PC-3 (cell line): ENCODE results near the gene SLC13A4. TPM values are rescaled to one million over a fixed set of nuclear protein-coding genes. Genes with fewer than 3 reads are reported as not detected.
A peak's percentile ranks its signal among the peaks of the same experiment; 100 is the strongest.
"Not testable (repeated sequence)": the region's sequence is repeated elsewhere in the genome, so short reads cannot be mapped to it uniquely, and the experiment has no call there.

ENCODE experiments used
- ATAC-seq: fragments of 200-7000 bp; cut with Tn5 transposase; 2 replicates; pipeline ENCODE4 v1.9.1; 2020; ENCODE audit warnings: mild to moderate bottlenecking, moderate library complexity
- BruUV-seq: library from RNA; stranded (reverse); fragments of 400-500 nt; replicated peaks from 2 replicates; lab custom pipeline; 2021; lab: Mats Ljungman, UMichigan
- CTCF ChIA-PET: fragments of 300-600 bp; sonication (Branson Sonifier 250); formaldehyde crosslinking; loops from one replicate; lab custom pipeline; 2022; ENCODE audit warnings: antibody characterized with exemption; lab: Charles Lee
- POLR2A ChIA-PET: fragments of 300-600 bp; sonication (Branson Sonifier 250); formaldehyde crosslinking; loops from one replicate; lab custom pipeline; 2022; ENCODE audit warnings: antibody characterized with exemption; ENCODE audit not compliant: unreplicated experiment; lab: Charles Lee
- DNase-seq: peaks from one replicate; pipeline ENCODE4 v3.0.0-alpha.2; 2015
- H2AFZ ChIP-seq: fragments of 300-600 bp; sonication (generic); 2 replicates; pipeline ENCODE4 v1.6.0; 2016; ENCODE audit warnings: antibody characterized with exemption, low read length
- H3F3A ChIP-seq: fragments of 300-600 bp; sonication (generic); one replicate; pipeline ENCODE4 v1.6.0; 2017; ENCODE audit warnings: antibody characterized with exemption, low read length, control low read depth, mild to moderate bottlenecking; ENCODE audit not compliant: unreplicated experiment
- H3K27ac ChIP-seq: fragments of 300-600 bp; sonication (generic); 2 replicates; pipeline ENCODE4 v1.5.1; 2016; ENCODE audit warnings: mild to moderate bottlenecking, low read length
- H3K27me3 ChIP-seq: fragments of 300-600 bp; sonication (generic); 2 replicates; pipeline ENCODE4 v1.6.1; 2016; ENCODE audit warnings: low read length, mixed read lengths
- H3K36me3 ChIP-seq: fragments of 300-600 bp; sonication (generic); 2 replicates; pipeline ENCODE4 v1.6.1; 2016; ENCODE audit warnings: low read depth, mixed run types, low read length, mixed read lengths
- H3K4me1 ChIP-seq: fragments of 300-600 bp; sonication (generic); 2 replicates; pipeline ENCODE4 v1.5.1; 2016; ENCODE audit warnings: low read length; ENCODE audit not compliant: insufficient read depth
- H3K4me2 ChIP-seq: fragments of 300-600 bp; sonication (generic); 2 replicates; pipeline ENCODE4 v1.6.0; 2016; ENCODE audit warnings: low read length
- H3K4me3 ChIP-seq: fragments of 300-600 bp; sonication (generic); 2 replicates; pipeline ENCODE4 v1.5.1; 2016; ENCODE audit warnings: mild to moderate bottlenecking, low read length, mixed read lengths
- H3K79me2 ChIP-seq: fragments of 300-600 bp; sonication (generic); 2 replicates; pipeline ENCODE4 v1.6.1; 2017; ENCODE audit warnings: low read length, mixed read lengths
- H3K9ac ChIP-seq: fragments of 300-600 bp; sonication (generic); 2 replicates; pipeline ENCODE4 v1.6.0; 2016; ENCODE audit warnings: mild to moderate bottlenecking, low read length
- H3K9me2 ChIP-seq: fragments of 300-600 bp; sonication (generic); replicated peaks from 2 replicates; pipeline ENCODE4 v1.6.1; 2016; ENCODE audit warnings: mixed run types, low read length, mixed read lengths
- H3K9me3 ChIP-seq: fragments of 300-600 bp; sonication (generic); 2 replicates; pipeline ENCODE4 v1.6.1; 2016; ENCODE audit warnings: low read length, mixed read lengths
- H4K20me1 ChIP-seq: fragments of 300-600 bp; sonication (generic); 2 replicates; pipeline ENCODE4 v1.6.1; 2016; ENCODE audit warnings: low read length, mixed read lengths
- EZH2 ChIP-seq: fragments of 300-600 bp; sonication (generic); IDR thresholded peaks from one replicate; pipeline ENCODE4 v1.6.1; 2017; ENCODE audit warnings: antibody characterized with exemption, mild to moderate bottlenecking, low read length; ENCODE audit not compliant: unreplicated experiment
- EZH2phosphoT487 ChIP-seq: fragments of 300-600 bp; sonication (generic); IDR thresholded peaks from 2 replicates; pipeline ENCODE4 v1.6.1; 2018; ENCODE audit warnings: mild to moderate bottlenecking, antibody characterized with exemption, low read length, borderline replicate concordance
- intact Hi-C: fragments of 100-400 bp; cut with micrococcal nuclease; formaldehyde crosslinking; loops from 2 replicates; pipeline ENCODE4 v1.9.0; 2023
- total RNA-seq: library from RNA; depleted of rRNA; stranded (reverse); fragments of >200 nt; gene quantifications from 2 replicates; pipeline ENCODE4 v1.2.3, GENCODE V29; 2014
- TF ChIP-seq, protein P1 (sequence below): fragments of 300-600 bp; sonication (generic); conservative IDR thresholded peaks from 2 replicates; pipeline ENCODE4 v1.5.1; 2017; ENCODE audit warnings: antibody characterized with exemption, low read depth, mild to moderate bottlenecking, low read length

Gene SLC13A4
- total RNA-seq, 1 experiment from 2014 or later: not detected

DNA sequence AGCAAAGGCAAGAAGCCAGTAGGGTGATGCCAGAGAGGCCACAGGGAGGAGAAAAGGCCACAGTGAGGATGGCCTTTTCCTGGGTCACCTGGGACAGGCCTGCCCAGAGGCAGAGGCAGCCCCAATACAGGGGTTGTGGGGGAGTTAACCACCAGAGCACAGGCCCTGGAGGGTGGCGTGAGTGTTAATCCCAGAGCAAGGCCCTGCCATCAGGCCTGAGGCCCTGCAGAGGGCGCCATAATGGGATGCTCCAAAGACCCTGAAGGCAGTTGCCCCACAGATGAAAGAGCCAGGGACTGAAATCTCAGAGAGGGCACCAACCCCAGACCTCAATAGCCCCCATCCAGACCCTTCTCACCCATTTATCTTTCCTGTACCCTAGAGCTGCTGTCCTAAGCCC lies 23.9 kb downstream of the SLC13A4 start:
- ATAC-seq: no peak
- no peaks in the 10 kb centered on the region for H3K9me2 ChIP-seq
- peaks cover 19% of the 10 kb centered on the region for H3K4me1 ChIP-seq
- TF ChIP-seq, protein P1, sequence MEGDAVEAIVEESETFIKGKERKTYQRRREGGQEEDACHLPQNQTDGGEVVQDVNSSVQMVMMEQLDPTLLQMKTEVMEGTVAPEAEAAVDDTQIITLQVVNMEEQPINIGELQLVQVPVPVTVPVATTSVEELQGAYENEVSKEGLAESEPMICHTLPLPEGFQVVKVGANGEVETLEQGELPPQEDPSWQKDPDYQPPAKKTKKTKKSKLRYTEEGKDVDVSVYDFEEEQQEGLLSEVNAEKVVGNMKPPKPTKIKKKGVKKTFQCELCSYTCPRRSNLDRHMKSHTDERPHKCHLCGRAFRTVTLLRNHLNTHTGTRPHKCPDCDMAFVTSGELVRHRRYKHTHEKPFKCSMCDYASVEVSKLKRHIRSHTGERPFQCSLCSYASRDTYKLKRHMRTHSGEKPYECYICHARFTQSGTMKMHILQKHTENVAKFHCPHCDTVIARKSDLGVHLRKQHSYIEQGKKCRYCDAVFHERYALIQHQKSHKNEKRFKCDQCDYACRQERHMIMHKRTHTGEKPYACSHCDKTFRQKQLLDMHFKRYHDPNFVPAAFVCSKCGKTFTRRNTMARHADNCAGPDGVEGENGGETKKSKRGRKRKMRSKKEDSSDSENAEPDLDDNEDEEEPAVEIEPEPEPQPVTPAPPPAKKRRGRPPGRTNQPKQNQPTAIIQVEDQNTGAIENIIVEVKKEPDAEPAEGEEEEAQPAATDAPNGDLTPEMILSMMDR: peak; percentile 42; the same call in 1 of the 2 replicates
- no peak for TF ChIP-seq EZH2
- no peaks in the 10 kb centered on the region for H3K79me2 ChIP-seq
- H3K9me3 ChIP-seq: no peaks in the 10 kb centered on the region
- H4K20me1 ChIP-seq: no peaks in the 10 kb centered on the region
- no peak overlapping the region for H3K27ac ChIP-seq
- H3K27me3 ChIP-seq: no peaks in the 10 kb centered on the region
- intact Hi-C loops: no loop called here
- no peak for DNase-seq
- H3K36me3 ChIP-seq: no peaks in the 10 kb centered on the region
- ChIA-PET POLR2A (no interaction called here), CTCF (no interaction called here)
- no TSS peak for BruUV-seq
- H3K4me3 ChIP-seq: no peak overlapping the region
- no peak overlapping the region for H3K4me2 ChIP-seq
- no peak overlapping the region for H3K9ac ChIP-seq
- peaks cover 3% of the 10 kb centered on the region for H3F3A ChIP-seq
- no peak overlapping the region for H2AFZ ChIP-seq

DNA sequence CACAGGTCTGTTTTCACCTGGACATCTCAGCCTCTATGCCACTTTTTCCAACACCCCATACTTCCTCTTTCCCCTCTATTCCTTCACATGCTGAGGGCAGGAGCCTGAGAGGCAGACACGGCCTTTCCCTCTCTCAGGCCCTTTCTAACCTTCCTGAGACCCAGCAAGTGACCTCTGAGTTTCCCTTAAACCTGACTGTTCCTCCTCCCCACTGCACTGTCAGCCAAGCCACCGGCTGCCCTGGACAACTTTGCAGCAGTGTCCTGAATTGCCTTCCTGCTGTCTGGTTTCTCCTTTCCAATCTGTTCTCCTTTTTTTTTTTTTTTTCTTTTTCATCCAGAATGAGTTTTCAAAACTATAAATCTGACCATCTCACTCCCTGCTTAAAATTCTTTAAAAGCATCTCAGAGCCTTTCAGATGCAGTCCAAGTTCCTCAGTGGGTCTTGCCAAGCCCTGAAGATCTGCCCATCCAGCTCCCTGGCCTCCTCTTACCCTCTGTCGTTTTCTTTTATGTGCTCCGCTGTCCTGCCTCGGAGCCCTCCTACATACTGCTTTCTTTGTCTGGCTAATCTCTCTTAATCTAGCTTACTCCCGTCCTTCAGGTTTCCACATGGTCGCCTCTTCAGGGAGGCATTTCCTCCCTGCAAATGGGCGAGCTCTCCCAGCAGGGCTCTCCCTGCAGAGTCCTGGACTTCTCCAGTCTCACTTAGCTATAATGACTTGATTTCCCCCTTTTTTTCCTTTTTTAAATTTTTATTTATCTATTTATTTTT lies 30.5 kb downstream of the SLC13A4 start:
- Histone ChIP-seq H3K36me3 (no peaks in the 10 kb centered on the region), H3K9me2 (no peaks in the 10 kb centered on the region), H3K27ac (no peak overlapping the region), H3K27me3 (no peaks in the 10 kb centered on the region), H3F3A (no peaks in the 10 kb centered on the region), H3K9me3 (no peaks in the 10 kb centered on the region), H2AFZ (no peak overlapping the region), H4K20me1 (no peaks in the 10 kb centered on the region), H3K79me2 (no peaks in the 10 kb centered on the region), H3K4me2 (no peak overlapping the region), H3K4me1 (no peaks in the 10 kb centered on the region; the same call in 1 of the 2 replicates), H3K9ac (no peak overlapping the region), H3K4me3 (no peak overlapping the region)
- DNase-seq: no peak
- ChIA-PET POLR2A (no interaction called here), CTCF (no interaction called here)
- ATAC-seq: no peak
- TF ChIP-seq EZH2 (no peak), EZH2phosphoT487 (no peak)
- TF ChIP-seq, protein P1: no peak
- intact Hi-C loops: no loop called here
- BruUV-seq: no TSS peak

DNA sequence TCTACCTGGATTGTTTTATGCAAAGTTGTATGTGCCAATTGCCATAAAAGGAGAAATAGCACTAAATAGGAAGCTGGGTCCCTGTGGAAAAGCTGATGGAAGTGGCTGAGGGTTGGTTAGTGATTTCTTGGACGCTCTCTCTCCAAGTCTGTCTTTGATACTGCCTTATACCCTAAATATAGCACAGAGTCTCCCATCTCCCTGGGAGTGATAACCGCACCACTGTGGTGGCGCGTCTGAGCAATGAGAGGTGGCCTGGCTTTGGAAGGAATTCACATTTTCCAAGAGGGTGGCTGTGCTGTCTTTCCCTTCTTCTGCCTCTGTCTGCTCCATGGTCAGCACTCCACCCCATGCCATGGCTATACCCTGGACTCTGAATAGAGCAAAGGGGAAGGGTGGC lies 34.4 kb downstream of the SLC13A4 start:
- no peaks in the 10 kb centered on the region for H3F3A ChIP-seq
- intact Hi-C loops: no loop called here
- CTCF ChIA-PET: no interaction called here
- no peaks in the 10 kb centered on the region for H4K20me1 ChIP-seq
- no peak overlapping the region for H2AFZ ChIP-seq
- H3K9me2 ChIP-seq: no peaks in the 10 kb centered on the region
- POLR2A ChIA-PET: no interaction called here
- H3K4me2 ChIP-seq: no peak overlapping the region
- DNase-seq (no peak), ATAC-seq (no peak)
- no peak overlapping the region for H3K4me3 ChIP-seq
- no peaks in the 10 kb centered on the region for H3K79me2 ChIP-seq
- BruUV-seq: no TSS peak
- no peak overlapping the region for H3K9ac ChIP-seq
- no peaks in the 10 kb centered on the region for H3K9me3 ChIP-seq
- TF ChIP-seq, protein P1: no peak
- TF ChIP-seq EZH2 (no peak), EZH2phosphoT487 (no peak)
- H3K36me3 ChIP-seq: no peaks in the 10 kb centered on the region
- H3K27me3 ChIP-seq: no peaks in the 10 kb centered on the region
- H3K4me1 ChIP-seq: no peaks in the 10 kb centered on the region
- H3K27ac ChIP-seq: no peak overlapping the region

DNA sequence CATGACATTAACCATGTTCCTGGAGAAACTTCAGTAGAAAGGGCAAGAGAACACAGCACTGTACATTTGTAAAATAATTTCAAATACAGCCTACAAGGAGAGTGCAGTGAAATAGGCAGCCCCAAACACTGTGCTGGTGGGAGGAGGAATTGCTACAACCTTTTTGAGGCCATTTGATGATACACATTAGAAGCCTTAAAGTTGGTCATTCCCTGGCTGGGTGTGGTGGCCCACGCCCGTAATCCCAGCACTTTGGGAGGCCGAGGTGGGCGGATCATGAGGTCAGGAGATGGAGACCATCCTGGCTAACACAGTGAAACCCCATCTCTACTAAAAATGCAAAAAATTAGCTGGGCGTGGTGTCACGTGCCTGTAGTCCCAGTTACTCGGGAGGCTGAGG lies 35.4 kb downstream of the SLC13A4 start:
- H4K20me1 ChIP-seq, H3K9me3 ChIP-seq, H3K4me1 ChIP-seq, H3K27ac ChIP-seq, H3K36me3 ChIP-seq, DNase-seq, H3K79me2 ChIP-seq, ATAC-seq, H3K4me2 ChIP-seq, CTCF ChIA-PET, H3K4me3 ChIP-seq, H3F3A ChIP-seq, H3K9ac ChIP-seq, H3K27me3 ChIP-seq, BruUV-seq, H3K9me2 ChIP-seq, H2AFZ ChIP-seq, intact Hi-C loops, POLR2A ChIA-PET: not testable (repeated sequence)
